Measurements from ENCODE around the gene SAPCD1. TPM values are rescaled to one million over a fixed set of nuclear protein-coding genes. Genes with fewer than 3 reads are reported as not detected.
A peak's percentile ranks its signal among the peaks of the same experiment; 100 is the strongest.

SAPCD1 gene
- total RNA-seq, 1 experiment from 2014 or later, result 3.2 TPM

DNA sequence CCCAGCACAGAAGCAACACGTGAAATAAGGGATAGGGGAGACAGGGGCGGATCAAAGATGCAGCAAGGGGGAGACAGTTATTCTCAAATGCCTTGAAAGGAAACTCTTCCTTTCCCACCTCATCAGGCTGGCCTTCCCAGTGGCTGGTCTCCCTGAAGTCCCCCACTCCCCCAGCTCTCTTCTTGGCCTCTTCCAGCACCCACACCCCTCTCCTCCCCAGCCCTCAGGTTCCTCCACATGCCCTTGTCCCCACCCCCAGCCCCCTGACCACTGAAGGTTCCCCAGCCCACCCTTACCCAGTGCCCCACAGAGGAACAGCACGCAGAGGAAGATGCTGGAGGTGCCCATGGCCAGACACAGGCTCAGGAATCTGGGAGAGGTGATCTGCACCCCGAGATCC lies 49.0 kb upstream of the SAPCD1 start:
- H4K5ac ChIP-seq (ENCODE audit: insufficient read length, low read depth, low read length), result no peak overlapping the region
- Mint-ChIP-seq H3K9me3 (no peaks in the 10 kb centered on the region), H3K4me3 (no peak overlapping the region; a peak in 1 of 5 replicates), H3K27me3 (ENCODE audit: low read depth) (peaks cover 8% of the 10 kb centered on the region), H3K27ac (peak overlapping the region in 1 of 3 experiments; percentile 31; a peak in 1 of 7 replicates), H3K4me1 (peaks cover 44 to 55% of the 10 kb centered on the region in 2 experiments), H3K36me3 (ENCODE audit: insufficient read depth in 1 of 3, low read depth in 3 of 3) (no peaks in the 10 kb centered on the region)
- no peaks in the 10 kb centered on the region for H3K9me3 ChIP-seq (ENCODE audit: control insufficient read depth, low read depth, low read length)
- no peak overlapping the region for H4K8ac ChIP-seq (replicated peaks; ENCODE audit: insufficient read length, low read depth, low read length)
- H2BK15ac ChIP-seq (ENCODE audit: low read depth, low read length), result no peak overlapping the region
- no peaks in the 10 kb centered on the region for H3K79me2 ChIP-seq (ENCODE audit: insufficient read depth, low read length)
- no peaks in the 10 kb centered on the region for H3K27me3 ChIP-seq (ENCODE audit: insufficient read depth, low read length)
- WGBS (ENCODE audit: extremely low coverage, insufficient read length, low lambda C conversion rate), result no CpG with 5 or more reads among the region's 4 CpGs
- H3K4me1 ChIP-seq (ENCODE audit: insufficient read depth, low read length), result peaks cover 5% of the 10 kb centered on the region; the same call in 1 of the 2 replicates
- no peak overlapping the region for H2AFZ ChIP-seq (ENCODE audit: low read length)
- H2BK120ac ChIP-seq (ENCODE audit: low read depth, low read length, poor library complexity, severe bottlenecking), result no peak overlapping the region
- no peak overlapping the region for H3K4ac ChIP-seq (ENCODE audit: low read depth, low read length)
- H3K14ac ChIP-seq (ENCODE audit: insufficient read depth, low read length), result 0 out of 2 replicates have a peak overlapping the region, but pooled peaks have one; percentile 64
- no peaks in the 10 kb centered on the region for H3K23me2 ChIP-seq (ENCODE audit: insufficient read length, low read depth, low read length, poor library complexity, severe bottlenecking)
- H2BK20ac ChIP-seq (ENCODE audit: low read depth, low read length, poor library complexity, severe bottlenecking), result no peak overlapping the region
- H3K27ac ChIP-seq (ENCODE audit: insufficient read length, low read depth, low read length), result no peak overlapping the region
- H2BK5ac ChIP-seq (ENCODE audit: insufficient read length, low read length), result no peak overlapping the region
- DNase-seq, result no peak
- peak overlapping the region; percentile 15 for H2BK12ac ChIP-seq (ENCODE audit: insufficient read length, low read depth, low read length)
- TF ChIP-seq, protein P1, sequence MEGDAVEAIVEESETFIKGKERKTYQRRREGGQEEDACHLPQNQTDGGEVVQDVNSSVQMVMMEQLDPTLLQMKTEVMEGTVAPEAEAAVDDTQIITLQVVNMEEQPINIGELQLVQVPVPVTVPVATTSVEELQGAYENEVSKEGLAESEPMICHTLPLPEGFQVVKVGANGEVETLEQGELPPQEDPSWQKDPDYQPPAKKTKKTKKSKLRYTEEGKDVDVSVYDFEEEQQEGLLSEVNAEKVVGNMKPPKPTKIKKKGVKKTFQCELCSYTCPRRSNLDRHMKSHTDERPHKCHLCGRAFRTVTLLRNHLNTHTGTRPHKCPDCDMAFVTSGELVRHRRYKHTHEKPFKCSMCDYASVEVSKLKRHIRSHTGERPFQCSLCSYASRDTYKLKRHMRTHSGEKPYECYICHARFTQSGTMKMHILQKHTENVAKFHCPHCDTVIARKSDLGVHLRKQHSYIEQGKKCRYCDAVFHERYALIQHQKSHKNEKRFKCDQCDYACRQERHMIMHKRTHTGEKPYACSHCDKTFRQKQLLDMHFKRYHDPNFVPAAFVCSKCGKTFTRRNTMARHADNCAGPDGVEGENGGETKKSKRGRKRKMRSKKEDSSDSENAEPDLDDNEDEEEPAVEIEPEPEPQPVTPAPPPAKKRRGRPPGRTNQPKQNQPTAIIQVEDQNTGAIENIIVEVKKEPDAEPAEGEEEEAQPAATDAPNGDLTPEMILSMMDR (conservative IDR thresholded peaks at IDR 0.05), result no peak
- no peak overlapping the region for H3T11ph ChIP-seq (ENCODE audit: low read length)
- no peak overlapping the region for H3K18ac ChIP-seq (ENCODE audit: insufficient read length, low read depth, low read length)
- no peak overlapping the region for H3K23ac ChIP-seq (ENCODE audit: insufficient read length, low read depth, low read length)
- no peak overlapping the region for H4K91ac ChIP-seq (ENCODE audit: insufficient read length, low read depth, low read length)
- H4K20me1 ChIP-seq (ENCODE audit: control insufficient read depth, insufficient read depth, insufficient read length), result no peaks in the 10 kb centered on the region
- H2AK5ac ChIP-seq (ENCODE audit: insufficient read length, low read length), result no peak overlapping the region
- H3K56ac ChIP-seq (ENCODE audit: insufficient read length, low read depth, low read length), result no peak overlapping the region
- H3K4me2 ChIP-seq (ENCODE audit: insufficient read depth, insufficient read length, low read length), result no peak overlapping the region
- H3K9ac ChIP-seq (ENCODE audit: extremely low read depth, insufficient read length, low read length), result no peak overlapping the region
- no peaks in the 10 kb centered on the region for H3K79me1 ChIP-seq (ENCODE audit: insufficient read depth, low read depth, low read length, poor library complexity, severe bottlenecking)
